ENCODE measurements around the gene SH3BP5L.

The SH3BP5L gene

DNA sequence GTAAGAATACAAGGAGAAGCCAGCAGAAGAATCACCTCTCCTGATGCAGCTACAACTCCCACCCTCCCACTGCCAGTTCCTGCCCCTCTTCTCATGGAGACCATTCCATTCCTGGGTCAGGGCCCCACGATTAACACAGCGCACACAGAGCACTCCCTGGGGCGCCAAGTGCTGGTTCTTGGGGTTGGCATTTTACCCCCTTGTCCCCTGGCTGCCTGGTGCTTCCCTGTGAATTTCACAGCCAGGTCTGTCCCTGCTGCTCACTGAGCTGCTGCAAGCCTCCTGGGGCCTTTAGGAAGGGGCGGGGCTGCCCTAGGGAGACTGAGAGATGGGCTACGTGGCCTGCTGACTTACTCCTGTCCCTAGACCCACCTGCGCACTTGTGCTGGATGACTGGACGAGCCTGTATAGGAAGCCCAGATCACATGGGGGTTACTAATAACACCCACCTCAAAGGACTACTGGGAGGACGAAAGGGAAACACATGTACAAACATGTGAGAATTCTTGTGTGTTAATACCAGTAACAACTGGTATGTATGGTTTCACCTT, 17.1 kb upstream of the SH3BP5L start:
- TF ChIP-seq POLR2AphosphoS5 (IDR thresholded peaks at IDR 0.05; ENCODE audit: low read depth, low read length): no peak
- TF ChIP-seq, protein P1, sequence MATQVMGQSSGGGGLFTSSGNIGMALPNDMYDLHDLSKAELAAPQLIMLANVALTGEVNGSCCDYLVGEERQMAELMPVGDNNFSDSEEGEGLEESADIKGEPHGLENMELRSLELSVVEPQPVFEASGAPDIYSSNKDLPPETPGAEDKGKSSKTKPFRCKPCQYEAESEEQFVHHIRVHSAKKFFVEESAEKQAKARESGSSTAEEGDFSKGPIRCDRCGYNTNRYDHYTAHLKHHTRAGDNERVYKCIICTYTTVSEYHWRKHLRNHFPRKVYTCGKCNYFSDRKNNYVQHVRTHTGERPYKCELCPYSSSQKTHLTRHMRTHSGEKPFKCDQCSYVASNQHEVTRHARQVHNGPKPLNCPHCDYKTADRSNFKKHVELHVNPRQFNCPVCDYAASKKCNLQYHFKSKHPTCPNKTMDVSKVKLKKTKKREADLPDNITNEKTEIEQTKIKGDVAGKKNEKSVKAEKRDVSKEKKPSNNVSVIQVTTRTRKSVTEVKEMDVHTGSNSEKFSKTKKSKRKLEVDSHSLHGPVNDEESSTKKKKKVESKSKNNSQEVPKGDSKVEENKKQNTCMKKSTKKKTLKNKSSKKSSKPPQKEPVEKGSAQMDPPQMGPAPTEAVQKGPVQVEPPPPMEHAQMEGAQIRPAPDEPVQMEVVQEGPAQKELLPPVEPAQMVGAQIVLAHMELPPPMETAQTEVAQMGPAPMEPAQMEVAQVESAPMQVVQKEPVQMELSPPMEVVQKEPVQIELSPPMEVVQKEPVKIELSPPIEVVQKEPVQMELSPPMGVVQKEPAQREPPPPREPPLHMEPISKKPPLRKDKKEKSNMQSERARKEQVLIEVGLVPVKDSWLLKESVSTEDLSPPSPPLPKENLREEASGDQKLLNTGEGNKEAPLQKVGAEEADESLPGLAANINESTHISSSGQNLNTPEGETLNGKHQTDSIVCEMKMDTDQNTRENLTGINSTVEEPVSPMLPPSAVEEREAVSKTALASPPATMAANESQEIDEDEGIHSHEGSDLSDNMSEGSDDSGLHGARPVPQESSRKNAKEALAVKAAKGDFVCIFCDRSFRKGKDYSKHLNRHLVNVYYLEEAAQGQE (IDR thresholded peaks at IDR 0.05; ENCODE audit: insufficient read depth in 1 of 2, low read depth in 2 of 2, low read length in 2 of 2): no peak
- no peak for TF ChIP-seq SIN3A (IDR thresholded peaks at IDR 0.05; ENCODE audit: borderline replicate concordance, insufficient read depth, low read length)
- no peak for TF ChIP-seq TAF1 (IDR thresholded peaks at IDR 0.05; ENCODE audit: borderline replicate concordance, insufficient read depth, low read length)
- TF ChIP-seq FOXP2 (optimal IDR thresholded peaks at IDR 0.05; ENCODE audit: borderline replicate concordance, extremely low read depth, extremely low read length, insufficient read depth): no peak

DNA sequence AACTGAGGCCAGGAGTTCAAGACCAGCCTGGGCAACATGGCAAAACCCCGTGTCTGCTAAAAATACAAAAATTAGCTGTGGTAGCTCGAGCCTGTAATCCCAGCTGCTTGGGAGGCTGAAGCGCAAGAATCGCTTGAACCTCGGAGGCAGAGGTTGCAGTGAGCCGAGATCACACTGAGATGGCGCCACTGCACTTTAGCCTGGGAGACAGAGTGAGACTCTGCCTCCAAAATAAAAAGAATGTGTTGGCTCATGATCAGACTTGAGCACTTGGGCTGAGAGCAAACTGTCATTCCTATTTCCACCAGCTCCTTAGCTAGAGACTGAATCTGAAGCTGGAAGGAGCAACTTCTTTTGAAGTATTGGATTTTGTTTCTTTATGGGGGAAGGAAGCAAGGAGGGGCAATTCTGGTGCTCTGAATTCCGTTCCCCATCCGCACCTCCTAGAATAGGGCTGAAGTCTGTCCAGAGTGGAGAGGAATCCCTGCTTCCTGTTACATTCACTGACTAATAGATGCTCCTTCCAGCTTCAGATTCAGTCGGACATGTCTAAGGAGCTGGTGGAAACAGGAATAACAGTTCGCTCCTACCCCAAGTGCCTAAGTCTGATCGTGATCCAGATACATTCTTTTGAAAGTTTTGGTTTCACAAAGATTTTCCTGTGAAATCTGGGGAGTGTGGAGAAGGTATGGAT, 16.1 kb upstream of the SH3BP5L start:
- TF ChIP-seq FOXP2 (optimal IDR thresholded peaks at IDR 0.05; ENCODE audit: borderline replicate concordance, extremely low read depth, extremely low read length, insufficient read depth) (no peak), TAF1 (IDR thresholded peaks at IDR 0.05; ENCODE audit: borderline replicate concordance, insufficient read depth, low read length) (no peak), POLR2AphosphoS5 (IDR thresholded peaks at IDR 0.05; ENCODE audit: low read depth, low read length) (no peak), SIN3A (IDR thresholded peaks at IDR 0.05; ENCODE audit: borderline replicate concordance, insufficient read depth, low read length) (no peak)
- TF ChIP-seq, protein P1 (IDR thresholded peaks at IDR 0.05; ENCODE audit: insufficient read depth in 1 of 2, low read depth in 2 of 2, low read length in 2 of 2): no peak

DNA sequence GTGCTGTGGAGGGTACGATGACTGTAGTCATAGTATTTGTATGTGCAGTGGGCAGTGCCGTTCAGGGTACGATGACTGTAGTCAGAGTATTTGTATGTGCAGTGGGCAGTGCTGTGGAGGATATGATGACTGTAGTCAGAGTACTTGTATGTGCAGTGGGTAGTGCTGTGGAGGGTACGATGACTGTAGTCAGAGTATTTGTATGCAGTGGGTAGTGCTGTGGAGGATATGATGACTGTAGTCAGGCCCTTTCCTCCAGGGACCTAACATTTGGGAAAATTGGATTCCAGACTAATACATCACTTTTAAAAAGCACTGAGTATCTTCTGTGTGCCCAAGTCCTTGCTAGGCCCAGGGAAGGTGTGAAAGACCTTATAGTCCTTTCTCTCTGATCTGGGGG, 15.2 kb upstream of the SH3BP5L start:
- TF ChIP-seq SIN3A (IDR thresholded peaks at IDR 0.05; ENCODE audit: borderline replicate concordance, insufficient read depth, low read length): no peak
- TF ChIP-seq TAF1 (IDR thresholded peaks at IDR 0.05; ENCODE audit: borderline replicate concordance, insufficient read depth, low read length): no peak
- no peak for TF ChIP-seq POLR2AphosphoS5 (IDR thresholded peaks at IDR 0.05; ENCODE audit: low read depth, low read length)
- TF ChIP-seq FOXP2 (optimal IDR thresholded peaks at IDR 0.05; ENCODE audit: borderline replicate concordance, extremely low read depth, extremely low read length, insufficient read depth): no peak
- TF ChIP-seq, protein P1 (IDR thresholded peaks at IDR 0.05; ENCODE audit: insufficient read depth in 1 of 2, low read depth in 2 of 2, low read length in 2 of 2): no peak

DNA sequence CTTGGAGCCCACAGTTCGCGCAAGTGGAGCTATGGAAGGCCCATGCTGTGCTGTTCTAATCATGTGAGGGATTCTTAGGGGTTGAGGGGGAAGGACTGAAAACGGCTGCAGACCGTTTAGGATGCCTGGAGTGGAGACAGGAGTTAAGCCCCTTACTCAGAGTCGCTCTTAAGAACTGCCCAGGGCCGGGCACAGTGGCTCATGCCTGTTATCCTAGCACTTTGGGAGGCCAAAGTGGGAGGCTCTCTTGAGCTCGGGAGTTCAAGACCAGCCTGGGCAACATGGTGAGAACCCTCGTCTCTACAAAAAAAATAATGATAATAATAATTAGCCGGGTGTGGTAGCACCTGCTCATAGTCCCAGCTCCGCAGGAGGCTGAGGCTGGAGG, 13.4 kb upstream of the SH3BP5L start:
- no peak for TF ChIP-seq FOXP2 (optimal IDR thresholded peaks at IDR 0.05; ENCODE audit: borderline replicate concordance, extremely low read depth, extremely low read length, insufficient read depth)
- TF ChIP-seq, protein P1 (IDR thresholded peaks at IDR 0.05; ENCODE audit: insufficient read depth in 1 of 2, low read depth in 2 of 2, low read length in 2 of 2): no peak
- TF ChIP-seq POLR2AphosphoS5 (IDR thresholded peaks at IDR 0.05; ENCODE audit: low read depth, low read length): no peak
- no peak for TF ChIP-seq TAF1 (IDR thresholded peaks at IDR 0.05; ENCODE audit: borderline replicate concordance, insufficient read depth, low read length)
- no peak for TF ChIP-seq SIN3A (IDR thresholded peaks at IDR 0.05; ENCODE audit: borderline replicate concordance, insufficient read depth, low read length)
